GM18505 (cell line): ENCODE results near the gene CRELD1.
A peak's percentile ranks its signal among the peaks of the same experiment; 100 is the strongest.

Experiments used
- ATAC-seq: cut with Tn5 transposase; IDR thresholded peaks from one replicate; pipeline ENCODE4 v1.9.1; 2021; ENCODE audit not compliant: unreplicated experiment
- POLR2A ChIP-seq: IDR thresholded peaks from 4 replicates; pipeline ENCODE4 v1.6.1; 2011; ENCODE audit warnings: borderline replicate concordance; ENCODE audit not compliant: insufficient read depth, insufficient read length; ENCODE audit errors: extremely low read depth

CRELD1 gene

DNA sequence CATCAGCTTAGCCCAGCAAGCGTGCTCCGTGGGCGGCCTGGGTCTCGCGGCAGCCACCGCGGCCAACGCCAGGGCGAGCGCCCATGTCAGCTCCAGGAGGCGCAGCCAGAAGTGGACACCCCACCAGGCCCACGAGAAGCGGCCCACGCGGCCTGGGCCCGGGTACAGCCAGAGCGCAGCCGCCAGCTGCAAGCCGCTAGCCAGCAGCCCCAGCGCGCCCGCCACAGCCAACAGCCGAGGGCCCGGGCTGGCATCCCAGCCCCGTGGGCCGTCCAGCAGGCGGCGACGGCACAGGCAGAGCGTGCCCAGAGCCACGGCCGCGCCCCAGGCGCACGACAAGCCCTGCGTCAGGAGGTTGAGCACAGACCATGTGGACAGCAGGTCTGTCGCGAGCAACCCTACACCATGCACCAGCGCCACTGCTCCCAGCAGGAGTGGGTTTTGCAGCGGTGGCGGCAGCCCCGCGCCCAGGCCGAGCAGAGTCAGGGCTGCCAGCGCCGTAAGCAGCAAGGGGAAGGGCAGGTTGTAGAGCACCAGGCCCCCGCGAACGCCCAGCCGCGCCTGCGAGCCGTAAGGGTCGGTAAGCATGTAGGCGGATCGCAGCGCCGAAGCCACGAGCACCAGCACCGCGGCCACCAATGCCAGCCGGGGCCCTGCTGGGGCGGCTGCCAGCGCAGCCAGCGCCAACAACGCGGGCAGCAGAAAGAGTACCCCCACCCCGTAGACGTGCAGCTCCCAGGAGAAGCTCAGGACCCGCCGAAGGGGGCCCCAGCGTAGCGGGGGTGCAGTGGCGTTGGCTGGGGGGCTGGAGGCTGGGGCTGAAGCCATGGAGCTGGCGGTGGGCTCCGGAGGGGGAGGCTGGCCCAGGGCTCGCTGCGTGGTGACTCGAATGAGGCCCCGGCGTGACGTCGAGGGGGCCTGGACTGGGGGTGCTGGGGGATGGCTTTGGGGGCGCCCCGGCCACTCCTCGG lies 13.7 kb downstream of the CRELD1 start:
- TF ChIP-seq POLR2A = no peak
- no peak for ATAC-seq

DNA sequence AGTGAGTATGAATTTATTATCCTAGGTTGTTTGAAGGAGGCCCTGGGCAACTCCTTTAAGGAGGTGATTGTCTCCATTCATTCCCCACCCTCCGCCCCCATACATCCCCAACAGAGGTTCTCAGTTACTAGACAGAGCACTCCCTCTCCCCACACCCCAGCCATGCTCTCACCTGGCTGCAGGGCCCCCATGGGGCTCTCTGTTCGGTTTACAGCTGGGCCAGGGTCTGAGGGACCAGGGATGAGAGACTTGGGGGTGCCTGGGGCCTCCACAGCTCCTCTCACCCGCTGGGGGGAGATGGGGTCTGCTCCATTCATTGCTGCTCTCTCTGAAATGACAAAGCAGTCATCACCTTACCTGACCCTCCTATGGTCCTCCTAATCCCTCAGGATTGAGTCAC lies 15.0 kb downstream of the CRELD1 start:
- TF ChIP-seq POLR2A = no peak
- no peak for ATAC-seq

DNA sequence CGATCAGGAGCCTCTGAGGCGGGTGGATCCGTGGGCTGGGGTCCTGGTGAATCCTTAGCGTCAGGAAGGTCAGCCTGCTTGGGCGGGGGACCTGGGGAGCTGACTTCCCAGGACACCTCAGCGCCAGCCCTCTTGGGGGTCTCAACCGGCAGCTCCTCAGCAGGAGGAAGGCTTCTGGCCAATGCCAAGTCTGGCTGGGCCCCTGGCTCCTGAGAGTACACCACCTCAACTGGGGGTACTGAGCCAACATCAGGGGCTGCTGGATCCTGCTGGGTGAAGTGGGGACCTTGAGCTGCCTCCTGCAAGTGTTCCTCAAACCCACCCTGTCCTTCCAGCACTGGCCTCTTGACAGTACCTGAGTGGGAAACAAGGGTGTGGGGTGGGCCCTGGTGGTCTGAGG lies 15.5 kb downstream of the CRELD1 start:
- no peak for TF ChIP-seq POLR2A
- no peak for ATAC-seq

DNA sequence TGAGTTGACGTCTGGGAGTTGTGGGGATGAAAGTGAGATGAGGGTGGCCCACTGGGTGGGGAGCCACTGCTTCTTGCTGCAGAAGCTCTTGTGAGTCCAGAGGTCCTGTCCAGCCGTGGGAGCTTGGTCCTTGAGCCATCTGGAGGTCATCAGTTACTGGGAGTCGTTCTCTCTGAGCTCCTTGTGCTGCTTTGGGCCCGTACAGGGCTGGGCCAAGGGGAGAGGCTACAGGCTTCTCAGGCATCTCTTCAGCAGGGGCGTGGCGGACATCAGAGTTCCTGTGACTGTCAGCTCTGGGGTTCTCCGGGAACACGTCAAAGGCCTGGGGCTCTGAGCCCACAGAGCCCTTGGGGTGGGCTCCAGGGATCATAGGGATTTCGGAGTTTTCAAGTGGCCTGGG lies 16.0 kb downstream of the CRELD1 start:
- no peak for ATAC-seq

DNA sequence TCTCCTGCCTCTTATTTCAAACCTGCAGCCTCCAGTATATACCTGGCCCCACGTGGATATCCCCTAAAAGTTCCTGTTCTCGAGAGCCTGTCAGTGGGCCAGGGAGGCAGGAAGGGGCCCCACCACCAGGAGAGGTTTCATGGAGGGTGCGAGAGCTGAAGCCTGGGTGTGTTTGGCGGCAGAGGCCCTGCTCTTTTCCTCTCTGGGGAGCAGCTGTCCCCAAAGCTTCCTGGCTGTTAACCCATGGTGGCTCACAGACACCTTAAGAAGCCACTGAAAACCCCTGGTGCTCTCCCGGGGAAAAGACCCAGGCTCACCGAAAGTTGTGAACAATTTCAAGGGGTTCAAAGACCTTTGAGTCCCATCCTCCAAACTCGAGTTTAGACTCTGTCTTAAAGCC lies 17.5 kb downstream of the CRELD1 start:
- TF ChIP-seq POLR2A = no peak
- no peak for ATAC-seq

More for the DNA sequence above, 16.0 kb downstream of the CRELD1 start:
- TF ChIP-seq POLR2A = no peak

DNA sequence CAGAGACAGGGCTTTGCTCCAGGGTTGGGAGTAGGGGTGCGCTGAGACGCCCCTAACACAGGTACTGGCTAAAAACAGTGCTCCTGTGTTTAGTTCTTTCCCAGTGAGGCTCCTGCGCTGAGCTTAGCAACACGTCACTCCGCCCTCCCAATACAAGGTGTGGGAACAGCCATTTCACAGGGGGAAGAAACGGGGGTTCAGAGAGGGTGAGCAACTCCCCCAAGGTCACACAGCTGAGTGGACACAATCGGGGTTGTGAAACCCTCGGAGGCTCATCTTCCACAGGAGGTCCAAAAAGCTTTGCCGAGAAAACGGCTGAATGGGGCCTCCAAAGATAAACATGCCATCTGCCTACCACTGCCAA lies 17.9 kb downstream of the CRELD1 start:
- ATAC-seq = no peak

DNA sequence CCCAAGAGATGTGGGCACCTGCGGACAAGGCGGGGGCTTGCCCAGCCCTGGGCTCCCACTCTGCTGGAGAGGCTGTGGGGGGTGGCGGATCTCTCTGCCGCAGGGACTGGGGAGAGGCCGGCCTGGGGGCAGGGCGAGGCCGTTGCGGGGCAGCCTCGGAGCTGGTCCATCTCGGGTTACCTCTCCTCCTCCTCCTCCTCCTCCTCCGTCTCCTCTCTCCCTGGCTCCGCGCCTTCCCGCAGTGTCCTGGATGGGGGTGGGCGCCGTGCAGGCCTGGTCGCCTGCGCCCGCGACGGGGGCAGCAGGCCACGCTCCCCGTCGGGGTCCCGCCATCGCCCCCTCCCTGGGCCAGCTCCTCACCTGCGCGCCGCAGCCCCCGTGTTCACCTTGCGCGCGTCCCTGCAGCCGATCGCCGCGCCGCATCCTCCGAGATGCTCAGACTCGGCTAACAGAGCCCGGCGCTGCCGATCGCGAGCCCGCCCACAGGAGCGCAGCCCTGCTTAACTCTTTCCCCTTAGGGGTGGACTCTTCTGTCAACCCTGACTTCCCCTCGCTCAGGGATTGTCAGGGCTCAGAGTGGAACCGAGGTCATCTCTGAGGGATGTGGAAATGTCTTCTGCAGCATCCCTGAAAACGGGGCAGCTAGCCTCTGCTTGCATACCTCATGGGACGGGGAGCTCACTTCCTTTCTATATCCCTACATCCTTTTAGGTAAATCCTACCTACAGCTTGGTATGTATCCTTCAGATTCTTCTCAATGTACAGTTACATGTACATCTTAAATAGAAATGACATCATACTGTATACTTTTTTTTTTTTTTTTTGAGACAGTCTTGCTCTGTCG lies 18.6 kb downstream of the CRELD1 start, which contains the start of gene PRRT3:
Gene PRRT3 (minus strand): TSS at position 447 of the 844 bp plus-strand sequence. CDS start 2,293 bp downstream, outside the sequence.
- peak; percentile 69 for ATAC-seq
- no peak for TF ChIP-seq POLR2A

More for the DNA sequence above, 17.9 kb downstream of the CRELD1 start:
- no peak for TF ChIP-seq POLR2A

DNA sequence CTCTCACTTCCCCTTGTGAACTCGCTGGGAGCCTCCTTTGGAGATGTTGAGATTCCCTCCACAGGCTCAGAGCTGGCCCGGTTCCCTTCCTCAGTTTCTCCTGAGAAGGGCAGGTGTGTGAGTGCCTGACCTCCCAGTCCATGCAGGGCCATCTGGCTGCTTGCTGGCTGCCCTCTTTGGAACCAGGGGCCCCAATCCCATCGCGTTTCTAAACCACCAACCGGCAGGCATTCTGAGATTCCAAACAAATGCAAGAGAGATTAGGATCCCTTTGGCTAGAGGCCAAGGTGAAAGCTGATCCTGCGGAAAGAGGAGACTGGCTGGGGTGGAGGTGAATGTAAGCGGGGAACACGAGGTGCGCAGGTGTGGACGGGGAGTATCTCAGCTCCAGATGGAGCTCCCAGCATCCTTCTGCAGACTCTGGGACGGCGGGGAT lies 21.5 kb downstream of the CRELD1 start:
- no peak for ATAC-seq
- no peak for TF ChIP-seq POLR2A

DNA sequence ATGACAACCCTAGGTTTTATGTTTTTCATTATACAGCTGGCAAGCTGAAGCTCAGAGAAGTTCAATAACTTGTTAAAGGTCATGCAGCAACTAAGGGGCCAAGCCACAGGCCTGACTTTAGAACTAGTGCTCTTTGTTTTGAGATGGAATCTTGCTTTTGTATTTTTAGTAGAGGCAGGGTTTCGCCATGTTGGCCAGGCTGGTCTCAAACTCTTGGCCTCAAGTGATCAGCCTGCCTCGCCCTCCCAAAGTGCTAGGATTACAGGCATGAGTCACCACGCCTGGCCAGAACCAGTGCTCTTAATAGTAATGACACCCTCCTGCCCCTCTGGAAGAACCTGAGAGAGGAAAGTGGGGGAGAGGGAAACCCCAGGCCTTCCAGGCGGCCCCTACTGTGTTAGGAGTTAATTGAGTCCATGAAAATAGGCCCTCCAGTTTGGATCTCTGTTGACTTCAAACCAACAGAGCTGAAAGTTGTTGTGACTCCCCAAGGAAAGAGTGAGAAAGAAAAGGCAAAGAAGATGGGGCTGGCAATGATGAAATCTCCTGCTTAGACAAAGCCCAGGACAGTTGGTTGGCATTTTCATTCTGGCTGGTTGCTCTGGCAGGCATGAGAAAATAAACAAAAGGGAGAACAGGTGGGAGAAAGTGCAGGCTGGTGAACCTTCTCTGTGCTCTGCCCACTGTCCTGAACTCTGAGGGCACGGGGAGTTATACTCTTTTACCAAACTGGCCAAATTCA lies 22.1 kb downstream of the CRELD1 start:
- TF ChIP-seq POLR2A = no peak
- ATAC-seq = no peak

DNA sequence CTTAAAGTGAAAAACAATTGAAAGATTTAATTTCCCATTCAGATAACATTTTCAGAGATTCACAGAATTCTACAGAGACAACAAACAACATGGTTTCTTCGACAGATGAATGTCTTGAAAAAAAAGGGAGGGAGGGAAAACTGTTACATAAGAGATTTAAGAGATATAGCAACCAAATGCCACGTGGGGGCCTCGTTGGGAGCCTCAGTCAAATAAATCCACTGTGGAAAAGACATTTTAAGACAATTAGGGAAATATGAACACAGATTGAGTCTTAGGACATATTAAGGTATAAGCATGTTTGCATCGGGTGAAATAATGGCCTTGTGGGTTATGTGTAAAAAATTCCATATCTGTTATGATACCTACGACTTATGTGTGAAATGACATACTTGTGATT lies 23.6 kb downstream of the CRELD1 start:
- no peak for TF ChIP-seq POLR2A
- no peak for ATAC-seq

DNA sequence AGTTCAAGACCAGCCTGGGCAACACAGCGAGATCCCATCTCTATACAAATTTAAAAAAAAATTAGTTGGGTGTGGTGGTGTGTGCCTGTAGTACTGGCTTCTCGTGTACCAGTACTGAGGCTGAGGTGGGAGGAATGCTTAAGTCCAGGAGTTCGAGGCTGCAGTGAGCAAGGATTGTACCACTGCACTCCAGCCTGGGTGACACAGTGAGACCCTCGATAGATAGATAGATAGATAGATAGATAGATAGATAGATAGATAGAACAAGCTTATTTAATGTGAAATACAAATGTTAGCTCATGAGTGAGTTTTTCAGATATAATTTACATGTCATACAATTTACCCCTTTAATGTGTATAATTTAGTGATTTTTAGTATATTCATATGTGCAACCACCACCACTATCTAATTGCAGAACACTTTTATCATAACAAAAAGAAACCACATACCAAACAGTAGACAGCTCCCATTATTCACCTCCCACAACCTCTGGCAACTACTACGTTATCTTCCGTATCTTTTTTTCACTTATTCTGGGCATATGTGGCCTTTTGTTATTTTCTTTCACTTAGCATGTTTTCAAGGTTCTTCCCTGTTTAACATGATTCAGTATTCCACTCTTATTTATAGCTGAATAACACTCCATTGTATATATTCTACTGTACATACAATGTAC lies 31.7 kb downstream of the CRELD1 start:
- TF ChIP-seq POLR2A = no peak
- ATAC-seq = no peak

DNA sequence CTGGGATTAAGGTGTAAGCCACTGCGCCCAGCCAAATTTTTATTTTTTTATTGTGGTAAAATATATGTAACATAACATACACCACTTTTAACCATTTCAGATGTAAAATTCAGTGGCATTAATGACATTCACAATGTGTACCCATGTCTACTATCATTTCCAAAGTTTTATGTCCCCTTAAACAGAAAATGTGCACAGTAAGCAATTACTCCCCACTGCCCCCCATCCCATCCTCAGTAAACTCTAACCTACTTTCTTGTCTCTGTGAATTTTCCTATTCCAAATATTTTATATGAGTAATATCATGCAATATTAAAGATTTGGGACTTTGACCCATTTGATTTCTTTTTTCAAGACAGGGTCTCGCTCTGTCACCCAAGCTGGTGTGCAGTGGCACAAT lies 33.2 kb downstream of the CRELD1 start:
- no peak for ATAC-seq
- TF ChIP-seq POLR2A = no peak

DNA sequence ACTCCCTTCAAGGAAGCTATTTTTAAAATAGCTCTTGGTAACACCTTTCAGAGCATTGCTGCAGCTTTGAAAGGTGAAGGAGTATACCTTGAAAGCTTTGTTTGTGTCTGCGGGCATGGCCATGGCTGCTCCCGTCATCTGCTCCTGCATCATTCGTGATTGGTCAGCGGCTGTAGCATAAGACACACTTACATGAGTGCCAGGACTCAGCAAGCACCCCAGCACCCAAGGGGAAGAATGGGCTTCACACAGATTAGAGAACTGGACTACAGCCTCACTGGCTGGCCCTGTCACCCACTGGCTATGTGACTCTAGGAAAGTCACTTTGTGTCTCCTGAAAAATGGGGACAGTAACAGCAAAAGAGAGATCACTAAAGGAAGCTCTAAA lies 36.0 kb downstream of the CRELD1 start:
- ATAC-seq = no peak
- no peak for TF ChIP-seq POLR2A

DNA sequence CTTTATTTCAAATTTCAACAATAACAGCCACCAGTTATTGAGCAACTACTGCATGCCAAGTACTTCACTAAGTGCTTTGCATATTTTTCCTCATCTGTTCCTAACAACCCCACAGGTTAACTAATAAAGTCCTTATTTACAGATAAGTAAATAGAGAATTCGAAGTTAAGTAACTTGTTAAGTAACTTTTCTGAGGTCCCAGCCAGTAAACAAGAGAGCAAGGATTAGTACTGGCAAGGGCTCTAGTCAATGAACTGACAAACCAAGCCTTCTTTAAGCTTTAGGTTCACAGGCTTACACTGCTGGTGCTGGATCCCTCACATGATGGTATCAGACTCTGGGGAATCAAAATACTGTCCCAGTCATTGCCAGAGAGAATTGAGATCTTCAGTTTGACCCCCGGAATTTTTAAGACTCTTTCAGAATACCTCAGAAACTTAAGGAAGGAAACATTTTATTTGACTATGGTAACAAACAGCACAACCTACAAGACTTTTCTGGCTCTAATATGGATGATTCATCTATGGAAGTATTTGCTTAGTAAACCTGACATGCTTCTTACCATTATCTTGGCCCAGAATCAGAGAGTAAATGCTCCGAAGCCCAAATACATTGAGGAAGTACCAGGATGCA lies 36.5 kb downstream of the CRELD1 start:
- no peak for TF ChIP-seq POLR2A
- ATAC-seq = no peak
